ENCODE data around the gene ELL. TPM values are rescaled to one million over a fixed set of nuclear protein-coding genes. Genes with fewer than 3 reads are reported as not detected.

Gene ELL
- total and polyA plus RNA-seq, 9 of the 15 experiments (the other 6 are each of a cell fraction or from before 2014, with no cell fraction given), result 0.24 to 22.5 (median 4.1) TPM

DNA sequence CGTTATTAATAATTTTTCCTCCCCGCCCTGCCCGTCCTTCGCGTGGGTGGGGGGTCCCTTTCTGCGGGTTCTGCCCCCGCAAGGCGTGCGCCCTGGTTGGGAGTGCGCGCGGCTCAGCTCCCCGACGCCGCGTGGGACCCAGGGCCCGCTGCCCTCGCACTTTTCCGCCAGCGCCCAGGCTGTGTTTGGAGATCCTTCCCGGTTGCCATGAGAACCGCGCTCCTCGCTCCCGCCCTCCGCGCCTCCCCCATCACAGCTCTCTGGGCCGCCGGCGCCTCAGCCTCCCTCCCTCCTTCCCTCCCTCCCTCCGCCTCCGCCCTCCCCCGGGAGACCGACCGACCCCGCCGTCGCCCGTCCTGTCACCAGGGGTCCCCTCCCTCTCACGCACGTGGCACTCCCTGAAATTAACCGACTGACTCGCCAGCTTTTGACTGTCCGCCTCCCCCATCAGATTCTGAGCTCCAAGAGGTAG lies 105.1 kb downstream of the ELL start (continued):
- TF ChIP-seq, protein P1, sequence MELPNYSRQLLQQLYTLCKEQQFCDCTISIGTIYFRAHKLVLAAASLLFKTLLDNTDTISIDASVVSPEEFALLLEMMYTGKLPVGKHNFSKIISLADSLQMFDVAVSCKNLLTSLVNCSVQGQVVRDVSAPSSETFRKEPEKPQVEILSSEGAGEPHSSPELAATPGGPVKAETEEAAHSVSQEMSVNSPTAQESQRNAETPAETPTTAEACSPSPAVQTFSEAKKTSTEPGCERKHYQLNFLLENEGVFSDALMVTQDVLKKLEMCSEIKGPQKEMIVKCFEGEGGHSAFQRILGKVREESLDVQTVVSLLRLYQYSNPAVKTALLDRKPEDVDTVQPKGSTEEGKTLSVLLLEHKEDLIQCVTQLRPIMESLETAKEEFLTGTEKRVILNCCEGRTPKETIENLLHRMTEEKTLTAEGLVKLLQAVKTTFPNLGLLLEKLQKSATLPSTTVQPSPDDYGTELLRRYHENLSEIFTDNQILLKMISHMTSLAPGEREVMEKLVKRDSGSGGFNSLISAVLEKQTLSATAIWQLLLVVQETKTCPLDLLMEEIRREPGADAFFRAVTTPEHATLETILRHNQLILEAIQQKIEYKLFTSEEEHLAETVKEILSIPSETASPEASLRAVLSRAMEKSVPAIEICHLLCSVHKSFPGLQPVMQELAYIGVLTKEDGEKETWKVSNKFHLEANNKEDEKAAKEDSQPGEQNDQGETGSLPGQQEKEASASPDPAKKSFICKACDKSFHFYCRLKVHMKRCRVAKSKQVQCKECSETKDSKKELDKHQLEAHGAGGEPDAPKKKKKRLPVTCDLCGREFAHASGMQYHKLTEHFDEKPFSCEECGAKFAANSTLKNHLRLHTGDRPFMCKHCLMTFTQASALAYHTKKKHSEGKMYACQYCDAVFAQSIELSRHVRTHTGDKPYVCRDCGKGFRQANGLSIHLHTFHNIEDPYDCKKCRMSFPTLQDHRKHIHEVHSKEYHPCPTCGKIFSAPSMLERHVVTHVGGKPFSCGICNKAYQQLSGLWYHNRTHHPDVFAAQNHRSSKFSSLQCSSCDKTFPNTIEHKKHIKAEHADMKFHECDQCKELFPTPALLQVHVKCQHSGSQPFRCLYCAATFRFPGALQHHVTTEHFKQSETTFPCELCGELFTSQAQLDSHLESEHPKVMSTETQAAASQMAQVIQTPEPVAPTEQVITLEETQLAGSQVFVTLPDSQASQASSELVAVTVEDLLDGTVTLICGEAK (IDR thresholded peaks at IDR 0.05), result 0 out of 2 replicates have a peak, but pooled peaks have one; percentile 9
- TF ChIP-seq, protein P1 (CRISPR knock-in tag; IDR thresholded peaks at IDR 0.05), result no peak
- TF ChIP-seq, protein P2, sequence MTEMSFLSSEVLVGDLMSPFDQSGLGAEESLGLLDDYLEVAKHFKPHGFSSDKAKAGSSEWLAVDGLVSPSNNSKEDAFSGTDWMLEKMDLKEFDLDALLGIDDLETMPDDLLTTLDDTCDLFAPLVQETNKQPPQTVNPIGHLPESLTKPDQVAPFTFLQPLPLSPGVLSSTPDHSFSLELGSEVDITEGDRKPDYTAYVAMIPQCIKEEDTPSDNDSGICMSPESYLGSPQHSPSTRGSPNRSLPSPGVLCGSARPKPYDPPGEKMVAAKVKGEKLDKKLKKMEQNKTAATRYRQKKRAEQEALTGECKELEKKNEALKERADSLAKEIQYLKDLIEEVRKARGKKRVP (CRISPR knock-in tag; IDR thresholded peaks at IDR 0.05), result no peak; the same call in 1 of the 2 replicates
- TF ChIP-seq BHLHE40 (IDR thresholded peaks at IDR 0.05; ENCODE audit: low read length) (peak; percentile 74), SMARCE1 (IDR thresholded peaks at IDR 0.05) (no peak), FOSL1 (tag; conservative IDR thresholded peaks at IDR 0.05) (no peak), LCOR (CRISPR knock-in tag; IDR thresholded peaks at IDR 0.05) (no peak; the same call in 1 of the 2 replicates), SETDB1 (IDR thresholded peaks at IDR 0.05; ENCODE audit: low read length) (no peak), PURB (CRISPR knock-in tag; IDR thresholded peaks at IDR 0.05; ENCODE audit: low read depth) (no peak), TBP (optimal IDR thresholded peaks at IDR 0.05; ENCODE audit: low read depth, low read length) (peak; percentile 37), HMG20B (CRISPR knock-in tag; IDR thresholded peaks at IDR 0.05) (no peak), POLR2AphosphoS2 (IDR thresholded peaks at IDR 0.05; ENCODE audit: low read length) (no peak), NR3C1 (CRISPR knock-in tag; IDR thresholded peaks at IDR 0.05) (no peak), PHB (CRISPR knock-in tag; IDR thresholded peaks at IDR 0.05) (no peak), ZNF830 (CRISPR knock-in tag; IDR thresholded peaks at IDR 0.05) (no peak), TEAD1 (CRISPR knock-in tag; IDR thresholded peaks at IDR 0.05) (no peak), ZNF133 (CRISPR knock-in tag; IDR thresholded peaks at IDR 0.05) (no peak)
- TF ChIP-seq, protein P3, sequence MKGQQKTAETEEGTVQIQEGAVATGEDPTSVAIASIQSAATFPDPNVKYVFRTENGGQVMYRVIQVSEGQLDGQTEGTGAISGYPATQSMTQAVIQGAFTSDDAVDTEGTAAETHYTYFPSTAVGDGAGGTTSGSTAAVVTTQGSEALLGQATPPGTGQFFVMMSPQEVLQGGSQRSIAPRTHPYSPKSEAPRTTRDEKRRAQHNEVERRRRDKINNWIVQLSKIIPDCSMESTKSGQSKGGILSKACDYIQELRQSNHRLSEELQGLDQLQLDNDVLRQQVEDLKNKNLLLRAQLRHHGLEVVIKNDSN (CRISPR knock-in tag; IDR thresholded peaks at IDR 0.05), result no peak
- TF ChIP-seq, protein P4, sequence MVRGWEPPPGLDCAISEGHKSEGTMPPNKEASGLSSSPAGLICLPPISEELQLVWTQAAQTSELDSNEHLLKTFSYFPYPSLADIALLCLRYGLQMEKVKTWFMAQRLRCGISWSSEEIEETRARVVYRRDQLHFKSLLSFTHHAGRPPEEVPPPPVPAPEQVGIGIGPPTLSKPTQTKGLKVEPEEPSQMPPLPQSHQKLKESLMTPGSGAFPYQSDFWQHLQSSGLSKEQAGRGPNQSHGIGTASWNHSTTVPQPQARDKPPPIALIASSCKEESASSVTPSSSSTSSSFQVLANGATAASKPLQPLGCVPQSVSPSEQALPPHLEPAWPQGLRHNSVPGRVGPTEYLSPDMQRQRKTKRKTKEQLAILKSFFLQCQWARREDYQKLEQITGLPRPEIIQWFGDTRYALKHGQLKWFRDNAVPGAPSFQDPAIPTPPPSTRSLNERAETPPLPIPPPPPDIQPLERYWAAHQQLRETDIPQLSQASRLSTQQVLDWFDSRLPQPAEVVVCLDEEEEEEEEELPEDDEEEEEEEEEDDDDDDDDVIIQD (CRISPR knock-in tag; IDR thresholded peaks at IDR 0.05), result no peak
